Gastrocnemius medialis (tissue), 4 donors: Measurements from ENCODE around the gene FTSJ3. TPM values are rescaled to one million over a fixed set of nuclear protein-coding genes. Genes with fewer than 3 reads are reported as not detected.
"Not testable (repeated sequence)": the region's sequence is repeated elsewhere in the genome, so short reads cannot be mapped to it uniquely, and the experiment has no call there.

Experiments used
- ATAC-seq, 2 donors: fragments of 150-250 bp; one replicate each; pipeline ENCODE4 v1.9.1; 2016
- DNase-seq, 2 donors: peaks; one replicate each; pipeline ENCODE4 v3.0.0-alpha.2; 2019
- H3K27ac ChIP-seq, 4 donors: fragments of 200-600 bp; sonication (generic); 1 replicate in 1 of 4; 2 replicates in 3 of 4; pipeline ENCODE4 v1.5.1; 2016 to 2018; ENCODE audit warnings: mild to moderate bottlenecking in 2 of 4, moderate library complexity in 1 of 4
- H3K27me3 ChIP-seq, 3 donors: fragments of 200-600 bp; sonication (generic) in 2 of 3; 1 replicate in 1 of 3; 2 replicates in 2 of 3; pipeline versions ENCODE4 v1.5.1 to v1.6.0; 2016 to 2019; ENCODE audit warnings: mild to moderate bottlenecking in 1 of 3, moderate library complexity in 1 of 3
- H3K36me3 ChIP-seq, 2 donors: fragments of 200-600 bp; sonication (generic) in 1 of 2; one replicate each; pipeline ENCODE4 v1.5.1; 2017 to 2018
- H3K4me1 ChIP-seq, 2 donors: fragments of 200-600 bp; sonication (generic) in 1 of 2; one replicate each; pipeline ENCODE4 v1.5.1; 2016 to 2017; ENCODE audit warnings: mild to moderate bottlenecking in 2 of 2
- H3K4me3 ChIP-seq, 4 donors: fragments of 200-600 bp; sonication (generic) in 3 of 4; 1 replicate in 1 of 4; 2 replicates in 3 of 4; pipeline ENCODE4 v1.5.1; 2016 to 2019; ENCODE audit warnings: mild to moderate bottlenecking in 2 of 4
- H3K9me3 ChIP-seq, 3 donors: fragments of 200-600 bp; sonication (generic) in 2 of 3; 1 replicate in 1 of 3; 2 replicates in 2 of 3; pipeline ENCODE4 v1.5.1; 2016 to 2019
- CTCF ChIP-seq, 5 experiments: fragments of 450-650 bp in 3 of 5; fragments of 200-600 bp in 2 of 5; sonication (generic) in 2 of 5; IDR thresholded peaks in 4 of 5; conservative IDR thresholded peaks in 1 of 5; 1 replicate in 4 of 5; 2 replicates in 1 of 5; pipeline ENCODE4 v1.5.1; 2016 to 2019; ENCODE audit warnings: antibody characterized with exemption in 5 of 5, mild to moderate bottlenecking in 3 of 5, moderate library complexity in 3 of 5
- POLR2A ChIP-seq, 2 donors: fragments of 450-650 bp; IDR thresholded peaks; one replicate each; pipeline ENCODE4 v1.6.1; 2017; ENCODE audit warnings: antibody characterized with exemption in 2 of 2, mild to moderate bottlenecking in 2 of 2, moderate library complexity in 2 of 2
- in situ Hi-C, 4 donors: fragments of 200-750 bp; cut with MboI; loops; one replicate each; pipeline versions ENCODE4 v1.15.0 to v1.8.0; 2017; ENCODE audit warnings: low sequenced_read_pairs in 4 of 4
- intact Hi-C: fragments of 100-400 bp; cut with DNase I; formaldehyde crosslinking; loops from one replicate; pipeline ENCODE4 v1.15.1; 2023; ENCODE audit warnings: low total_unique reads
- total RNA-seq, 4 donors: library from RNA; depleted of rRNA; stranded (reverse); fragments of >200 nt; gene quantifications; one replicate each; pipeline versions ENCODE4 v1.1.0 to v1.2.3, GENCODE V29; 2016

Gene FTSJ3, protein sequence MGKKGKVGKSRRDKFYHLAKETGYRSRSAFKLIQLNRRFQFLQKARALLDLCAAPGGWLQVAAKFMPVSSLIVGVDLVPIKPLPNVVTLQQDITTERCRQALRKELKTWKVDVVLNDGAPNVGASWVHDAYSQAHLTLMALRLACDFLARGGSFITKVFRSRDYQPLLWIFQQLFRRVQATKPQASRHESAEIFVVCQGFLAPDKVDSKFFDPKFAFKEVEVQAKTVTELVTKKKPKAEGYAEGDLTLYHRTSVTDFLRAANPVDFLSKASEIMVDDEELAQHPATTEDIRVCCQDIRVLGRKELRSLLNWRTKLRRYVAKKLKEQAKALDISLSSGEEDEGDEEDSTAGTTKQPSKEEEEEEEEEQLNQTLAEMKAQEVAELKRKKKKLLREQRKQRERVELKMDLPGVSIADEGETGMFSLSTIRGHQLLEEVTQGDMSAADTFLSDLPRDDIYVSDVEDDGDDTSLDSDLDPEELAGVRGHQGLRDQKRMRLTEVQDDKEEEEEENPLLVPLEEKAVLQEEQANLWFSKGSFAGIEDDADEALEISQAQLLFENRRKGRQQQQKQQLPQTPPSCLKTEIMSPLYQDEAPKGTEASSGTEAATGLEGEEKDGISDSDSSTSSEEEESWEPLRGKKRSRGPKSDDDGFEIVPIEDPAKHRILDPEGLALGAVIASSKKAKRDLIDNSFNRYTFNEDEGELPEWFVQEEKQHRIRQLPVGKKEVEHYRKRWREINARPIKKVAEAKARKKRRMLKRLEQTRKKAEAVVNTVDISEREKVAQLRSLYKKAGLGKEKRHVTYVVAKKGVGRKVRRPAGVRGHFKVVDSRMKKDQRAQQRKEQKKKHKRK
- total RNA-seq = 10 to 100 TPM; 24.6 to 46.3 (median 34.9) TPM

- in situ Hi-C loops (loop anchor here in 2 of 4 donors (25.0 kb wide), 2 partner anchors 390 to 685 kb away; partner anchors contain the start of genes CEP95 (in 1 of the 2), CYB561 (in 1 of the 2) and DDX5 (in 1 of the 2)), intact Hi-C loops (loop anchor here (1.0 to 10.0 kb wide), 3 partner anchors 16 to 678 kb away; partner anchors contain the start of genes CCDC47, CEP95 and DDX5)
- peaks cover 5 to 70% of the 10 kb centered on the region in 2 donors for H3K36me3 ChIP-seq
- H3K27ac ChIP-seq = peak within 1 kb of the TSS; percentile 92 to 95 (median 94)
- peak; percentile 78 to 91 for TF ChIP-seq POLR2A (IDR thresholded peaks at IDR 0.05)
- TF ChIP-seq CTCF (IDR thresholded peaks at IDR 0.05 in 4 of 5, conservative IDR thresholded peaks at IDR 0.05 in 1 of 5) = peak in 3 of 5 experiments; percentile 23 to 53 (median 31)
- peaks cover 25 to 33% of the 10 kb centered on the region in 2 donors for H3K4me1 ChIP-seq
- peak; percentile 96 to 97 for ATAC-seq
- peak within 1 kb of the TSS; percentile 84 to 89 (median 86) for H3K4me3 ChIP-seq
- no peaks in the 10 kb centered on the region for H3K9me3 ChIP-seq
- peak; percentile 94 to 95 for DNase-seq
- no peaks in the 10 kb centered on the region for H3K27me3 ChIP-seq
These were observed at the start of gene FTSJ3, which contains the start of gene PSMC5 for GRCh38 chr17:63827002-63827800. TSS of gene FTSJ3 (minus strand) at chr17:63827663. CDS start at chr17:63826902, 761 bp downstream. TSS of gene PSMC5 (plus strand) at chr17:63827431. CDS start at chr17:63827491, 60 bp downstream.

DNA sequence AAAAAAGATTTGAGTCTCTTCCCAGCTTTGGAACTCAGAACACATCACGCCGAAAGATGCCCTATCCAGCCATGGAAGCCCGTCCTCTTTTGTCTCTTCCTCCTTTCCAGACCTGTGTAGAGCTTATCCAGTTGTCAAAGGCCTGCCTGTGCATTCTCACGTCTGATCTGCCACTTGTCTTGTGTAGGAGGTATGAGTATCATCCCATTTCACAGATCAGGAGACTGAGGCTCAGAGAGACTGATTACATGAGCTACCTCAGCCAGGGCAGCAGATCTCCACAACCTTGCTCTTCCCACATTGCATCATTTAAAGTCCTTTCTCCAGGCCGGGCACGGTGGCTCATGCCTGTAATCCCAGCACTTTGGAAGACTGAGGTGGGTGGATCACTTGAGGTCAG, 47.2 kb upstream of the FTSJ3 start:
- in situ Hi-C loops, H3K27me3 ChIP-seq, H3K4me3 ChIP-seq, H3K27ac ChIP-seq, H3K36me3 ChIP-seq, H3K9me3 ChIP-seq, ATAC-seq, intact Hi-C loops, H3K4me1 ChIP-seq, DNase-seq: not testable (repeated sequence)

GRCh38 chr17:63874061-63874626, 46.7 kb upstream of the FTSJ3 start:
- DNase-seq, ATAC-seq, H3K36me3 ChIP-seq, H3K4me3 ChIP-seq, in situ Hi-C loops, H3K9me3 ChIP-seq, intact Hi-C loops, H3K4me1 ChIP-seq, H3K27ac ChIP-seq, H3K27me3 ChIP-seq: not testable (repeated sequence)

DNA sequence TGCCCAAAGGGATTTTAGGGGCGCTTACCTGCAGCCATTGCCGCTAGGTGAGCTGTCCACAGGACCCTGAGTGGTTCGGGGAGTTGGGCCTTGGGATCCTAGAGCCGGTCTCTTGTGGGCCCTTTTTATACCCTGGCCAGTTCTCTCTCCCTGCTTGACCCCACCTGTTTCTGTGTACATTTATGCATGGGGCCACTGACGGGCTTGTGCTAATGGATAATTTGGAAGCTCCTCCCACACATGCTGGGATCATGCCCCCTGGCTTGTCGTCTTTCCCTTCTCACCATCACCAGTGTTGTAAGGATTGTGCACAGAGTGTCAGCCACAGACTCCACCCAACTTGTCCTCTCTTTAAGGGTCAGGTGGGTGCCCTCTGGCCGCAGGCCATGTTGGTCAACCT, 46.1 kb upstream of the FTSJ3 start, which contains the start of gene CSH2:
Gene CSH2, minus strand, starts transcription at position 101 of the 400 bp plus-strand sequence. Its CDS starts 63 bp downstream, at position 38.
- H3K4me1 ChIP-seq, H3K9me3 ChIP-seq, H3K27ac ChIP-seq, ATAC-seq, H3K4me3 ChIP-seq, H3K36me3 ChIP-seq, DNase-seq, H3K27me3 ChIP-seq, in situ Hi-C loops, intact Hi-C loops: not testable (repeated sequence)

GRCh38 chr17:63871646-63872365, 44.3 kb upstream of the FTSJ3 start:
- H3K27ac ChIP-seq, H3K4me3 ChIP-seq, H3K36me3 ChIP-seq, in situ Hi-C loops, DNase-seq, H3K27me3 ChIP-seq, intact Hi-C loops, ATAC-seq, H3K9me3 ChIP-seq, H3K4me1 ChIP-seq: not testable (repeated sequence)

GRCh38 chr17:63870292-63870665, 42.8 kb upstream of the FTSJ3 start:
- H3K27ac ChIP-seq, in situ Hi-C loops: not testable (repeated sequence)

DNA sequence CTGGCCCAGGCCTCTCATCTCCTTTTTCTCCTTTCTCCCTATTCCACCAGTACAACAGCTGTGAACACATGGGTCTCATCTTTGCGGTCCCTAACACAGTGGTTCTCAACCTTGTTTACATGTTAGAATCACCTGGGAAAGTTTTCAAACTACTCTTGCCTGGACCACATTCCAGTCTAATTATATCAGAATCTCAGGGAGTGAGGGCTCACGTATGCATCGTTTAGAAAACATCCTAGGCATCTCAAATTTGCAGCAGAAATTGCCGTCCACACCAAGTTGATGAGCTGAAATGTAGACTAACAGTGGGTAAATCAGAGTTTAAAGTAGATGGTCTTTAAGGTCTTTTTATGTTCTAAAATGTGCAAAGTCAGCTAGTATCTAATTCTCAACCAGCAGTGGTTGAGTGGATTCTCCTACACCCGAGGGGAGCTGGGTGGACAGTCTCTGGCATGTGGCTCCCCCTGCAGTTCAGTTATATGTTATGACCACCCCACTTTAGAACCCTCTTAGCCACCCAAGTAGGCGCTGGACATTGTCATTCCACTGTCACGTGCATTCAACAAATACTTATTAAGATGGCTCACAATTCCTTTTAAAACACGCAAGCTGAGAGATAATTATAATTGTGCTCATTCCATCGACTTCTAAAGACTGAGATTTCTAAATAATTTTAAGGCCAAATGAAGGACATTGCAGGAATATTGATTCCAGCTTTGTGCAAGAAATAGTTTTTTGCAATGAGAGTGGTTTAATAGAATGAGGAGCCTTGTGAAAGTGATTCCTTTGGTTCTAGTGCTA, 42.2 kb upstream of the FTSJ3 start:
- intact Hi-C loops = loop anchor here (10.0 kb wide), 1 partner anchor 445 kb away; no protein-coding TSS in a partner anchor
- H3K27me3 ChIP-seq, ATAC-seq: not testable (repeated sequence)

More at GRCh38 chr17:63870292-63870665, 42.8 kb upstream of the FTSJ3 start:
- H3K4me3 ChIP-seq, DNase-seq, ATAC-seq, H3K4me1 ChIP-seq, H3K27me3 ChIP-seq, H3K9me3 ChIP-seq, H3K36me3 ChIP-seq, intact Hi-C loops: not testable (repeated sequence)

DNA sequence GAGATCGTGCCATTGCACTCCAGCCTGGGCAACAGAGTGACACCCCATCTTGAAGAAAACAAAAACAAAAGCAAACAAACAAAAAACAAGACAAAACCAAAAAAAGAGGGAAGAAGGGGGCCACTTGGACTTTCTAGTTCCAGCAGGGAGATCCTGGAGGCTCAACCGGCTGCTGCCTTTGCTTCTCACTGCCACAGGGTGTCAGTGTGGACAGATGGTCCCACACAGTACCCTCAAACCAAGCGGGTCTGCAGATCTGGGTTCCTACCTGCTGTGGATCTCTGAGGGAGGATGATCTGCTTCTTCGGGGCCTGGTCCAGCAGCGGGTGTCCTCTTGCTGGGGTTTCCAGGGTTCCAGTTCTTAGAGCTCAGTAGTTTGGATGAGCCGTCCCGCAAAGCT, 39.2 kb upstream of the FTSJ3 start:
- H3K27me3 ChIP-seq, DNase-seq, H3K27ac ChIP-seq, in situ Hi-C loops, H3K36me3 ChIP-seq, H3K9me3 ChIP-seq, H3K4me1 ChIP-seq, H3K4me3 ChIP-seq, ATAC-seq: not testable (repeated sequence)
- intact Hi-C loops = loop anchor here (10.0 kb wide), 1 partner anchor 442 kb away; no protein-coding TSS in a partner anchor

More for the DNA sequence above, 42.2 kb upstream of the FTSJ3 start:
- H3K36me3 ChIP-seq, H3K4me3 ChIP-seq, DNase-seq, H3K27ac ChIP-seq, H3K9me3 ChIP-seq, in situ Hi-C loops, H3K4me1 ChIP-seq: not testable (repeated sequence)
